Measurements from ENCODE around the gene XRCC5.

- no peak for TF ChIP-seq EZH2 (IDR thresholded peaks at IDR 0.05)
- no peak for TF ChIP-seq POLR2AphosphoS5 (IDR thresholded peaks at IDR 0.05; ENCODE audit: borderline replicate concordance, low read depth, low read length)
- TF ChIP-seq FOXP2 (optimal IDR thresholded peaks at IDR 0.05; ENCODE audit: control extremely low read depth, extremely low read length, insufficient read depth): no peak
Measured at GRCh38 chr2:216101109-216101508, 8.0 kb upstream of the XRCC5 start.
